BJ (cell line): Measurements from ENCODE around the gene SMIM23. TPM values are rescaled to one million over a fixed set of nuclear protein-coding genes. Genes with fewer than 3 reads are reported as not detected.
A peak's percentile ranks its signal among the peaks of the same experiment; 100 is the strongest.

Experiments
- CTCF ChIA-PET: fragments of 350-600 bp; formaldehyde crosslinking; extraction: SDS; loops from one replicate; lab custom pipeline; 2021; ENCODE audit warnings: antibody characterized with exemption, inconsistent platforms; lab: Yijun Ruan, JAX
- POLR2A ChIA-PET: fragments of 300-600 bp; sonication (Branson Sonifier 250); formaldehyde crosslinking; extraction: SDS; loops from one replicate; lab custom pipeline; 2021; ENCODE audit warnings: antibody characterized with exemption; lab: Charles Lee
- DNase-seq: peaks from one replicate; pipeline ENCODE4 v3.0.0-alpha.2; 2011; ENCODE audit warnings: low read depth
- H3K27me3 ChIP-seq: 2 replicates; pipeline ENCODE4 v1.6.0; 2011; ENCODE audit warnings: low read length; ENCODE audit not compliant: control insufficient read depth, insufficient read depth
- H3K36me3 ChIP-seq: 2 replicates; pipeline ENCODE4 v1.5.1; 2011; ENCODE audit warnings: low read length; ENCODE audit not compliant: control insufficient read depth, insufficient read depth
- H3K4me3 ChIP-seq: 2 replicates; pipeline ENCODE4 v1.5.1; 2011; ENCODE audit warnings: low read depth, mild to moderate bottlenecking, control low read depth, low read length
- polyA plus RNA-seq: library from polyadenylated mRNA; depleted of rRNA; stranded (reverse); fragments of >200 nt; gene quantifications from 2 replicates; pipeline ENCODE4 v1.2.3, GENCODE V29; 2011
- TF ChIP-seq, protein P1 (sequence below): IDR thresholded peaks from 2 replicates; pipeline ENCODE4 v1.5.1; 2011; ENCODE audit warnings: low read depth, mild to moderate bottlenecking, control low read depth, inconsistent platforms, low read length, moderate library complexity; ENCODE audit not compliant: insufficient read depth

The SMIM23 gene
- polyA plus RNA-seq, 1 experiment = not detected

DNA sequence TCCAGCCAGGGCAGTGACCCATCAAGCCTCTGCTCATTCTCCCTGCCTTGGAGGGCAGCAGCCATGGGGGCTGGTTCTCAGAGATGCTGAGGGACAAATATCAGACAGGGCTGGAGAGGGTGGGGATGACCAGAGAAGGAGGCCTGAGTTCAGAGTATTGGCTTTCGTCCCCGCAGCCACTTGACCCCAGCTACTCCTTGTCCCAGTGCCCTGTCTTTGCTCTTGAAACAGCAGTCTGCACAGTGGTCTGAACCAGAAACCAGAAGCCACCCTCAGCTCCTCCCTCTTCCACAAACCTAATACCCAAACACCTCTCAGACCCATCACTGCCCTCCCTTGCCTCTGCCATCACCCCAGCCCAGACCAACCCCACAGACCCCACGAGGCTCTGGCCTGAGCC lies 36.3 kb upstream of the SMIM23 start:
- TF ChIP-seq, protein P1, sequence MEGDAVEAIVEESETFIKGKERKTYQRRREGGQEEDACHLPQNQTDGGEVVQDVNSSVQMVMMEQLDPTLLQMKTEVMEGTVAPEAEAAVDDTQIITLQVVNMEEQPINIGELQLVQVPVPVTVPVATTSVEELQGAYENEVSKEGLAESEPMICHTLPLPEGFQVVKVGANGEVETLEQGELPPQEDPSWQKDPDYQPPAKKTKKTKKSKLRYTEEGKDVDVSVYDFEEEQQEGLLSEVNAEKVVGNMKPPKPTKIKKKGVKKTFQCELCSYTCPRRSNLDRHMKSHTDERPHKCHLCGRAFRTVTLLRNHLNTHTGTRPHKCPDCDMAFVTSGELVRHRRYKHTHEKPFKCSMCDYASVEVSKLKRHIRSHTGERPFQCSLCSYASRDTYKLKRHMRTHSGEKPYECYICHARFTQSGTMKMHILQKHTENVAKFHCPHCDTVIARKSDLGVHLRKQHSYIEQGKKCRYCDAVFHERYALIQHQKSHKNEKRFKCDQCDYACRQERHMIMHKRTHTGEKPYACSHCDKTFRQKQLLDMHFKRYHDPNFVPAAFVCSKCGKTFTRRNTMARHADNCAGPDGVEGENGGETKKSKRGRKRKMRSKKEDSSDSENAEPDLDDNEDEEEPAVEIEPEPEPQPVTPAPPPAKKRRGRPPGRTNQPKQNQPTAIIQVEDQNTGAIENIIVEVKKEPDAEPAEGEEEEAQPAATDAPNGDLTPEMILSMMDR = no peak
- POLR2A ChIA-PET = no interaction called here
- DNase-seq = no peak
- Histone ChIP-seq H3K4me3 (no peak overlapping the region), H3K36me3 (no peaks in the 10 kb centered on the region), H3K27me3 (no peaks in the 10 kb centered on the region; the same call in 1 of the 2 replicates)
- CTCF ChIA-PET = interaction anchor here (1.0 kb wide), 1 partner anchor 11 kb away, joined by 3 read pairs; no protein-coding TSS in a partner anchor

DNA sequence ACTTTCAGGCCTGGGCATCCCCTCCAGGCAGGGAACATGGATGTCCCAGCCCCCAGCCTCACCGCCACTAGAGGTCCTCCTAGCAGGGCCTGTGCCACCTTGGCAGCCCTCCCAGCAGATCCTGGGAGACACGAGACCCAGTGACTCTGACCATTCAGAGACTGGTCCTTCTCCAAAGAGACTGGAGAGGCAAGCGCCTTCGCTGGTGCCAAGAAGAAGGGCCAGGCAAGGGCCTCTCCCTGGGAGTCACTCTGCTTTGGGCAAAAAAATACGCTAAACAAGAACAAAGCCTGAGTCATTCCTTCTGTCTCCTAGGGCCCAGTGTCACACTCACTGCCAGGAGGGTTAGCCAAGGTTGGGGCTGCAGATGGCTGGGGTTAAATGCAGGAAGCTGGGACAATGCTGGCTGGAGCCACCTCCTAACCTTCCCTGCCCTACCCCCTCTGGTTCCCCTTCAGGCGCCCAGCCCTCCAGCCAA lies 35.3 kb upstream of the SMIM23 start:
- TF ChIP-seq, protein P1 = no peak
- no peaks in the 10 kb centered on the region for H3K36me3 ChIP-seq
- no peaks in the 10 kb centered on the region for H3K27me3 ChIP-seq

DNA sequence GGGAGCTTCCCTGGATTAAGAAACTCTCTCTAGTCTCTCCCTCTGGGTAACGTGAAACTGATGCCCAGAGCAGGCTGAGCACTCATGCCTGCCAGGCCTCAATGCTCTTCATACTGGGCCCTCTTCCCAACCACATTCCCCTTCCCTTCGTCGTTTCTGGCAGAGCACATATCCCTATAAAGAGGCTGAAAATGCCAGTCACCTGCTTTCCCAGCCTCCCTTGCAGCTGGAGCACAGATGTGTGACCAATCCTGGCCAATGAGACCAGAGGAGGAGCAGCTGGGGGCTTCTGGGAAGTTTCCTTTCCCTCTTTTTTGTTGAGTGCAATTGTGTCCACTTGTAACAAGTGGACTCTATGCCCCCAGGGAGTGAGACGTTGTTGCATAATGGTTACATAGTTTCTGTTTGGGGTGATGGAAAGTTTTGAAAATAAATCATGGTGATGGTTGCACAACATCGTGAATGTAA lies 30.2 kb upstream of the SMIM23 start:
- POLR2A ChIA-PET = no interaction called here
- TF ChIP-seq, protein P1 = no peak

More for the DNA sequence above, 35.3 kb upstream of the SMIM23 start:
- H3K4me3 ChIP-seq = no peak overlapping the region
- CTCF ChIA-PET = no interaction called here
- DNase-seq = no peak
- POLR2A ChIA-PET = no interaction called here

DNA sequence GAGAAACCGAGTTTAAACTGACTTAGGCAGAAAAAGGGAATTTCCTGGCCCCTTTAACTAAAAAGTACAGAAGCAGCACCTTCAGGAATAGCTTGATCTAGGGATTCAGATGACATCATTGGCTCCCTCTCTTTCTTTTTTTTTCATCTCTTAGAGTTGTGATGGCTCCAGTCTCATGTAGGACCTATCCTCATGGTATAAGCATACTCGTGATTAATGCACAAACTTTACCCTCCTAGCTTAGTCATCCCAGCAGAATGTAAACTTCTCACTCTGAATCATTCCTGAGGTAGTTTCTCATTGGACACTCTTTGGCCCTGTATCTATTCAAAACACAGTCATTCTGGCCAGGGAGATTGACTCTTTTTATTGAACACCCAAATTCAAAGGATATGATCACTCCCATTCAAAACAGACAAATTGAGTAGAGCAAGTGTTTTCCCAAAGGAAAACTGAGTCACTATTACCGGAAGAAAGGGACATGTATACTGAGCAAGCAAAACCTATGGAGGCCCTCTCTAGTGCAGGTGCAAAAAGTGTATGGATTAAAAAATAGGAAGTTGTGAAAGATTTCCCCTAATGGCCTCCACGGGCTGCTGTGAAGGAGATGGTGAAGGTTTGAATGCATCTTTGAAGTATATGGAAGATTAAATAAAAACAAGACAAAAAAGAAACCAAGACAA lies 27.6 kb upstream of the SMIM23 start:
- no peaks in the 10 kb centered on the region for H3K36me3 ChIP-seq
- CTCF ChIA-PET = interaction anchor here (0.7 kb wide), 1 partner anchor 15 kb away, joined by 3 read pairs; no protein-coding TSS in a partner anchor
- no peaks in the 10 kb centered on the region; the same call in 1 of the 2 replicates for H3K27me3 ChIP-seq
- H3K4me3 ChIP-seq = no peak overlapping the region
- POLR2A ChIA-PET = no interaction called here
- DNase-seq = peak; percentile 34
- TF ChIP-seq, protein P1 = no peak

More for the DNA sequence above, 30.2 kb upstream of the SMIM23 start:
- H3K27me3 ChIP-seq = no peaks in the 10 kb centered on the region
- no peaks in the 10 kb centered on the region for H3K36me3 ChIP-seq
- H3K4me3 ChIP-seq = no peak overlapping the region
- CTCF ChIA-PET = interaction anchor here (1.1 kb wide), 1 partner anchor 336 kb away, joined by 4 read pairs; the partner anchor contains the start of gene FGF18
- DNase-seq = no peak

DNA sequence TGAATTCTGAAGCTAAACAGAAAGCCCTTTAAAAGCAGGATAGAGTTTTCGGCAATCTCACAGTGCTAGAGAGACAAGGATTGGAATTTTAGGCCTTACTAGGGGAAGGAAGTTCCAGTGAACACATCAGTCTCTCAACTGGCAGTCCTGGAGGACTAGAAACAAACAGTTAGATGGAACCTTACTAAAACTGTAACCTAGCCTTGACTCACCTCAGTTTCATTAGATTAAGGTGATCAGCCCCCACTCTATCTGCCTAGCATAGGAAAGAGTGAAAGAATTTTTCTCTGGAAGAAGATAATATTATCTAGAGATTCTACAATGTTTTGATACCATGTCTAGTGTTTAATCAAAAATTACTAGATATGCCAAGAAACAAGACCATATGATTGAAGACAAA lies 25.8 kb upstream of the SMIM23 start:
- TF ChIP-seq, protein P1 = no peak
- Histone ChIP-seq H3K27me3 (peaks cover 4% of the 10 kb centered on the region), H3K36me3 (no peaks in the 10 kb centered on the region), H3K4me3 (no peak overlapping the region)
- CTCF ChIA-PET = no interaction called here
- POLR2A ChIA-PET = no interaction called here
- no peak for DNase-seq
